IPS-18a (cell line): ENCODE data around the gene SELENOI.

Experiments used
- H3K27ac ChIP-seq: one replicate; pipeline ENCODE4 v1.5.1; 2013; ENCODE audit warnings: low read length
- H3K27me3 ChIP-seq: one replicate; pipeline ENCODE4 v1.6.1; 2013; ENCODE audit warnings: mild to moderate bottlenecking, low read length; ENCODE audit not compliant: control insufficient read depth, insufficient read depth
- H3K36me3 ChIP-seq: one replicate; pipeline ENCODE4 v1.6.1; 2013; ENCODE audit warnings: low read depth, low read length; ENCODE audit not compliant: control insufficient read depth
- H3K4me1 ChIP-seq: one replicate; pipeline ENCODE4 v1.6.1; 2013; ENCODE audit warnings: low read depth, low read length; ENCODE audit not compliant: control insufficient read depth
- H3K4me3 ChIP-seq: one replicate; pipeline ENCODE4 v1.5.1; 2013; ENCODE audit warnings: low read length
- H3K9ac ChIP-seq: one replicate; pipeline ENCODE4 v1.6.1; 2013; ENCODE audit warnings: mild to moderate bottlenecking, low read length, moderate library complexity
- H3K9me3 ChIP-seq: one replicate; pipeline ENCODE4 v1.6.1; 2013; ENCODE audit warnings: low read depth, low read length; ENCODE audit not compliant: control insufficient read depth

SELENOI gene

DNA sequence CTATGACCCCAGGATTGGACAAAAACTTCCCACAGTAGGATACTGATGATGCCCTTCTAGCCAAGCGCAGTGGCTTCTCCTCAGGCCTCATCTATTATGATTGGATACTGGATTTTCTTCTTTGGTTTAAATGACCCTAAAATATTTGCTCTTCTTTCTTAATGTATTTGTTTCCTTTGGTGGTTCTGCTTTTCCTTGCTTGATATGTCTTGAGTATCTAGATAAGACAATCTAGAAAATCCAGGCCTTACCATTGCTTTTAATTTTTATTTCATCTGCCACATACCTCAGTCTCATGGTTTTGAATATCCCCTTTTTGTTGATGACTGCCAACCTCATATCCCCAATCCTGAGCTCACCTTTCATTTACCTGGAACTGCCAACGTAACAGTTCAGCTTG, 96.4 kb downstream of the SELENOI start:
- Histone ChIP-seq H3K27me3 (no peaks in the 10 kb centered on the region), H3K36me3 (no peaks in the 10 kb centered on the region), H3K9ac (no peak overlapping the region), H3K4me3 (no peak overlapping the region), H3K9me3 (no peaks in the 10 kb centered on the region), H3K27ac (no peak overlapping the region), H3K4me1 (no peaks in the 10 kb centered on the region)

DNA sequence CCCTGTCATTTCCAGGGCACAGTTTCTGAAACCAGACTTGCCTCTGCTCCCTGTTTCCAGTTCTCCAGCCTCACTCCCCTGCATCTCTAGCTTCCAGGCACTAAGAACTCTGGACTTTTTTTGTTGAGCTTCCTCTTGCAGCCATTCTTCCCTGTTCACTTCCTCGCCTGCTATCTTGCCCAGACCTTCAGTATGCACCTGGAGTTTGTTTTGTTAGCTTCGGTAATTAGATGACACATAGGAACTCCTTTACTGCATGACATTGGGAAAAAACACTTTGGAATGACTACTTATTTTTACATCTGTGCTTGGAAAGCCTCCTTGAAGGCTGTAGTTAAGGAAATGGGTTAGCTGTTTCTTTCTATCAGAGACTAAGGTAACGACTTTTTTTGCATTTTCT, 96.8 kb downstream of the SELENOI start:
- Histone ChIP-seq H3K4me3 (no peak overlapping the region), H3K4me1 (no peaks in the 10 kb centered on the region), H3K9me3 (no peaks in the 10 kb centered on the region), H3K27me3 (no peaks in the 10 kb centered on the region), H3K36me3 (no peaks in the 10 kb centered on the region), H3K9ac (no peak overlapping the region), H3K27ac (no peak overlapping the region)

DNA sequence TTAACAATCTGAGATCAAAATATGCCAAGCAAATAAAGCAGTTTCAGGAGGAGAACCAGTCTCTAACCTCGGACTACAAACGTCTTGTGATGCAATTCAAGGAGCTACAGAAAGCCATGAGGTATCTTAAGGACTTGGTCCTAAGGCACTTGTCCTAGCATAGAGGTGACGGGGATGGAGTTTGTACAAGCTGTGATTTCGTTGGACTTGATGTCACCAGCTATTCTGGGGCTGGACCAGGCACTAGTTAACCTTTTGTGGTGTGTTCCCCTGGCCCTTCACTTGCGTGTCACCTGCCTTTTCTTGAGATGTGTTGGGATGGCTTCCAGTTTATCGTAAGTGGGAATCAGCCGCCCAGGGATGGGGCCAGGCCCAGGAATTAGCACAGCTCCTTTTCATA, 98.3 kb downstream of the SELENOI start:
- no peak overlapping the region for H3K9ac ChIP-seq
- H3K27ac ChIP-seq = no peak overlapping the region
- no peaks in the 10 kb centered on the region for H3K36me3 ChIP-seq
- H3K9me3 ChIP-seq = no peaks in the 10 kb centered on the region
- H3K27me3 ChIP-seq = no peaks in the 10 kb centered on the region
- H3K4me3 ChIP-seq = no peak overlapping the region
- H3K4me1 ChIP-seq = no peaks in the 10 kb centered on the region
